HUES48 (cell line): ENCODE data around the gene ST6GALNAC6.
A peak's percentile ranks its signal among the peaks of the same experiment; 100 is the strongest.

Experiments
- H3K27ac ChIP-seq: one replicate; pipeline ENCODE4 v1.7.0; 2013; ENCODE audit warnings: low read depth, low read length, inconsistent platforms
- H3K27me3 ChIP-seq: 2 replicates; pipeline ENCODE4 v1.6.1; 2013; ENCODE audit warnings: mild to moderate bottlenecking, low read length; ENCODE audit not compliant: control insufficient read depth, insufficient read depth
- H3K36me3 ChIP-seq: 2 replicates; pipeline ENCODE4 v1.6.1; 2013; ENCODE audit warnings: low read length; ENCODE audit not compliant: control insufficient read depth, insufficient read depth
- H3K4me1 ChIP-seq: 2 replicates; pipeline ENCODE4 v1.6.1; 2013; ENCODE audit warnings: mild to moderate bottlenecking, low read length; ENCODE audit not compliant: control insufficient read depth, insufficient read depth
- H3K4me3 ChIP-seq: 2 replicates; pipeline ENCODE4 v1.5.1; 2013; ENCODE audit warnings: mild to moderate bottlenecking, low read depth, low read length
- H3K9ac ChIP-seq: 2 replicates; pipeline ENCODE4 v1.6.1; 2013; ENCODE audit warnings: mild to moderate bottlenecking, low read depth, low read length, moderate library complexity
- H3K9me3 ChIP-seq: 2 replicates; pipeline ENCODE4 v1.6.1; 2013; ENCODE audit warnings: low read length; ENCODE audit not compliant: control insufficient read depth, insufficient read depth

The ST6GALNAC6 gene

DNA sequence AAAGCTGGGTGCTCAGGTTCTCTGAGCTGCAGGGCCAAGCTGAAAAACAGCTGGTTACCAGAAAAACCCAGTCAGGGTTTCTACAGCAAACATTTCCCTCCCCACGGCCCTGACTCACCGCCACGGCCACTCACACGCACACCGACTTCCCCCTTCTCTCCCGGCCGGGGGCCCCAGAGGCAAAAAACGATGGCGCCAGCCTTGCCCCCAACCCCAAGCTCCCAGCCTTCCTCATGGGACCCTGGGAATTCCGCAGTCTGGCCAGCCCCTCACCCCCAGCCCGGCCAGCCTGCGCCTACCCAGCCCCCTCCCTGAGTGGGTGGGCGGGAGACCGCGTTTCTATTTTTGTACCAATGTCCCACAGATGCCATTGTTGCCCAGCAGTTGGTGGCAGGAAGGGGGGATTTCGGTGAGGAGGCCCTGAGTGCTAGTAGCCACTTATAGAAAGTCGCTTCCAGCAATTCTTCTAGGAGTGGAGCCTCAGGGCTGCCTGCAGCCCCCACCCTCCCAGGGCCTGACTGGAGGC, 63.3 kb downstream of the ST6GALNAC6 start:
- no peaks in the 10 kb centered on the region for H3K27me3 ChIP-seq
- peak overlapping the region; percentile 12 for H3K27ac ChIP-seq
- no peaks in the 10 kb centered on the region; the same call in 1 of the 2 replicates for H3K4me1 ChIP-seq
- H3K9me3 ChIP-seq = no peaks in the 10 kb centered on the region
- H3K4me3 ChIP-seq = no peak overlapping the region
- no peak overlapping the region for H3K9ac ChIP-seq
- H3K36me3 ChIP-seq = no peaks in the 10 kb centered on the region
